ENCODE measurements around the gene CPA5. TPM values are rescaled to one million over a fixed set of nuclear protein-coding genes. Genes with fewer than 3 reads are reported as not detected.

Gene CPA5
- total RNA-seq, 6 experiments from 2014 or later, result not detected

- ATAC-seq (no peak), DNase-seq (no peak)
- Histone ChIP-seq H3K27ac (no peak overlapping the region), H3K4me3 (no peak overlapping the region), H3K27me3 (no peaks in the 10 kb centered on the region), H3K9me3 (no peaks in the 10 kb centered on the region), H3K36me3 (no peaks in the 10 kb centered on the region), H3K4me1 (no peaks in the 10 kb centered on the region)
- intact Hi-C loops (cut with DNase I), result no loop called here
- TF ChIP-seq POLR2A (IDR thresholded peaks at IDR 0.05), result no peak
- TF ChIP-seq CTCF (IDR thresholded peaks at IDR 0.05), result no peak
These were observed 70.4 kb downstream of the CPA5 start for GRCh38 chr7:130415006-130415405.

- Histone ChIP-seq H3K27ac (no peak overlapping the region), H3K4me3 (no peak overlapping the region), H3K27me3 (no peaks in the 10 kb centered on the region), H3K4me1 (no peaks in the 10 kb centered on the region), H3K9me3 (no peaks in the 10 kb centered on the region), H3K36me3 (no peaks in the 10 kb centered on the region)
- ATAC-seq (no peak), DNase-seq (no peak)
- 37% methylated on average over 5 of the region's 5 CpGs for WGBS (ENCODE audit: insufficient coverage, low coverage, low lambda C conversion rate, missing lambda C conversion rate)
- intact Hi-C loops (cut with DNase I), result no loop called here
- no peak for TF ChIP-seq POLR2A (IDR thresholded peaks at IDR 0.05)
- TF ChIP-seq CTCF (IDR thresholded peaks at IDR 0.05), result no peak
These were observed 72.6 kb downstream of the CPA5 start for GRCh38 chr7:130417213-130417612.

- H3K4me3 ChIP-seq, result no peak overlapping the region
- no peaks in the 10 kb centered on the region for H3K36me3 ChIP-seq
- TF ChIP-seq POLR2A (IDR thresholded peaks at IDR 0.05) (no peak), CTCF (IDR thresholded peaks at IDR 0.05) (no peak)
- intact Hi-C loops (cut with DNase I), result no loop called here
- DNase-seq, result no peak
- H3K27me3 ChIP-seq, result no peaks in the 10 kb centered on the region
- no peaks in the 10 kb centered on the region for H3K9me3 ChIP-seq
- no peak for ATAC-seq
- H3K27ac ChIP-seq, result no peak overlapping the region
- WGBS (ENCODE audit: insufficient coverage, low coverage, low lambda C conversion rate, missing lambda C conversion rate), result 93% methylated on average over 6 of the region's 7 CpGs
- H3K4me1 ChIP-seq, result no peaks in the 10 kb centered on the region
These were observed 73.7 kb downstream of the CPA5 start for GRCh38 chr7:130418306-130418705.

Other genes starting within 250 kb of the CPA5 start
- gene TMEM209, start 139.4 kb upstream of the CPA5 start, total RNA-seq, result 10 to 100 TPM in 2 of 6 experiments, 1 to 10 TPM in 4; 5.8 to 10.9 (median 8.9) TPM
- not detected for gene SSMEM1, start 137.0 kb upstream of the CPA5 start, total RNA-seq
- gene CPA2, start 78.0 kb upstream of the CPA5 start, total RNA-seq, result not detected
- not detected for gene CPA4, start 51.7 kb upstream of the CPA5 start, total RNA-seq
- not detected for gene CPA1, start 35.7 kb downstream of the CPA5 start, total RNA-seq
- 10 to 100 TPM in 1 of 6 experiments, 1 to 10 TPM in 5; 2.6 to 11.7 (median 4.6) TPM for gene CEP41, start 96.2 kb downstream of the CPA5 start, total RNA-seq
- 10 to 100 TPM; 23.4 to 46.9 (median 31.2) TPM for gene MEST, start 147.3 kb downstream of the CPA5 start, total RNA-seq

Data from right lobe of liver (tissue), 6 donors.